Cardiac fibroblast (primary cell): ENCODE measurements around the gene CAVIN1.
A peak's percentile ranks its signal among the peaks of the same experiment; 100 is the strongest.
"Not testable (repeated sequence)": the region's sequence is repeated elsewhere in the genome, so short reads cannot be mapped to it uniquely, and the experiment has no call there.

Experiments
- DNase-seq, 2 donors: peaks; one replicate each; pipeline versions ENCODE4 v3.0.0 to v3.0.0-alpha.2; 2010; ENCODE audit warnings: low read depth in 2 of 2
- H3K4me3 ChIP-seq, 2 donors: replicated peaks in 1 of 2; 1 replicate in 1 of 2; 2 replicates in 1 of 2; pipeline ENCODE4 v1.5.1; 2011; ENCODE audit warnings: low read depth in 2 of 2, low read length in 2 of 2, mild to moderate bottlenecking in 2 of 2, moderate library complexity in 1 of 2
- CTCF ChIP-seq: IDR thresholded peaks from one replicate; pipeline ENCODE4 v1.5.1; 2011; ENCODE audit warnings: low read depth, mild to moderate bottlenecking, low read length, inconsistent platforms

The CAVIN1 gene

GRCh38 chr17:42372142-42372541 is 50.9 kb downstream of the CAVIN1 start:
- no peak overlapping the region for H3K4me3 ChIP-seq
- DNase-seq: no peak
- no peak for TF ChIP-seq CTCF

GRCh38 chr17:42368797-42369561 is 54.1 kb downstream of the CAVIN1 start:
- not testable (repeated sequence) for DNase-seq, H3K4me3 ChIP-seq

- H3K4me3 ChIP-seq, DNase-seq: not testable (repeated sequence)
Observed at GRCh38 chr17:42368310-42368709, 54.7 kb downstream of the CAVIN1 start.

- H3K4me3 ChIP-seq: not testable (repeated sequence)
Observed at GRCh38 chr17:42366176-42367023, 56.7 kb downstream of the CAVIN1 start.

GRCh38 chr17:42365136-42365535 is 57.9 kb downstream of the CAVIN1 start:
- H3K4me3 ChIP-seq: no peak overlapping the region
- peak; percentile 73 to 87 for DNase-seq
- no peak for TF ChIP-seq CTCF

More at GRCh38 chr17:42366176-42367023, 56.7 kb downstream of the CAVIN1 start:
- not testable (repeated sequence) for DNase-seq

GRCh38 chr17:42363767-42364585 is 59.1 kb downstream of the CAVIN1 start:
- DNase-seq: peak; percentile 71 to 85
- no peak overlapping the region for H3K4me3 ChIP-seq
- TF ChIP-seq CTCF: no peak

- TF ChIP-seq CTCF: no peak
- DNase-seq: no peak
- H3K4me3 ChIP-seq: no peak overlapping the region
Observed at GRCh38 chr17:42363231-42363630, 59.8 kb downstream of the CAVIN1 start.
